K562 (cell line): ENCODE data around the gene IDI2. TPM values are rescaled to one million over a fixed set of nuclear protein-coding genes. Genes with fewer than 3 reads are reported as not detected.

ENCODE experiments used
- ATAC-seq: fragments of 200-7000 bp; cut with Tn5 transposase; 3 replicates; pipeline ENCODE4 v1.9.1; 2020; ENCODE audit warnings: moderate library complexity
- BruUV-seq: library from RNA; stranded (reverse); fragments of 400-500 nt; replicated peaks from 2 replicates; lab custom pipeline; 2021; lab: Mats Ljungman, UMichigan
- CTCF ChIA-PET: fragments of 300-600 bp; formaldehyde crosslinking; extraction: SDS; loops from one replicate; lab custom pipeline; 2021; ENCODE audit warnings: low intra/inter-chr PET ratio; lab: Yijun Ruan, JAX
- POLR2A ChIA-PET: fragments of 300-600, 350-650 bp; sonication (Branson Sonifier 250); formaldehyde crosslinking; extraction: SDS; loops from one replicate; lab custom pipeline; 2021; ENCODE audit warnings: antibody characterized with exemption, inconsistent platforms; lab: Yijun Ruan, JAX
- DNase-seq, 4 experiments: peaks; one replicate each; pipeline versions ENCODE4 v3.0.0 to v3.0.0-alpha.2; 2011 to 2018; ENCODE audit warnings: low spot score in 3 of 4, mixed read lengths in 3 of 4; ENCODE audit errors: extremely low read depth in 1 of 4
- FAIRE-seq: peaks from 2 replicates; lab custom pipeline; 2011; peaks lifted over from hg19 to GRCh38; lab: Jason Lieb, UNC
- H2AFZ ChIP-seq: 2 replicates; pipeline ENCODE4 v1.6.0; 2011; ENCODE audit warnings: low read depth, low read length, control low read depth, inconsistent platforms
- H3K27ac ChIP-seq: fragments of 200-600 bp; 3 replicates; pipeline ENCODE4 v1.8.0; 2011; ENCODE audit warnings: low read depth, mild to moderate bottlenecking, control low read depth, inconsistent platforms, low read length, moderate library complexity, mixed read lengths; ENCODE audit errors: extremely low read depth
- H3K27me3 ChIP-seq, 2 experiments: fragments of 300-600 bp in 1 of 2; 2 replicates in 1 of 2; 3 replicates in 1 of 2; pipeline versions ENCODE4 v1.6.0 to v1.8.0; 2011; ENCODE audit warnings: inconsistent platforms in 2 of 2, low read length in 2 of 2, mild to moderate bottlenecking in 1 of 2, mixed read lengths in 1 of 2, moderate library complexity in 1 of 2; ENCODE audit not compliant: control insufficient read depth in 2 of 2, insufficient read depth in 2 of 2
- H3K36me3 ChIP-seq: fragments of 300-600 bp; 3 replicates; pipeline ENCODE4 v1.8.0; 2011; ENCODE audit warnings: mild to moderate bottlenecking, low read length, inconsistent platforms; ENCODE audit not compliant: control insufficient read depth, insufficient read depth
- H3K4me1 ChIP-seq, 2 experiments: fragments of 200-600 bp in 1 of 2; replicated peaks in 1 of 2; 2 replicates in 1 of 2; 3 replicates in 1 of 2; pipeline versions ENCODE4 v1.5.1 to v1.8.0; 2011; ENCODE audit warnings: inconsistent platforms in 2 of 2, low read length in 2 of 2, mild to moderate bottlenecking in 1 of 2, mixed read lengths in 1 of 2, moderate library complexity in 1 of 2; ENCODE audit not compliant: control insufficient read depth in 2 of 2, insufficient read depth in 2 of 2
- H3K4me2 ChIP-seq: 2 replicates; pipeline ENCODE4 v1.6.1; 2011; ENCODE audit warnings: low read length, control low read depth, inconsistent platforms, mixed read lengths; ENCODE audit not compliant: insufficient read depth
- H3K4me3 ChIP-seq: fragments of 200-600 bp; sonication (generic), shearing (Covaris generic); 2 replicates; pipeline ENCODE4 v1.5.1; 2016; ENCODE audit warnings: control low read depth, inconsistent platforms
- H3K79me2 ChIP-seq: fragments of 200-600 bp; 3 replicates; pipeline ENCODE4 v1.8.0; 2011; ENCODE audit warnings: low read length, inconsistent platforms; ENCODE audit not compliant: control insufficient read depth, insufficient read depth
- H3K9ac ChIP-seq, 2 experiments: 2 replicates each; pipeline versions ENCODE4 v1.6.0 to v1.6.1; 2011; ENCODE audit warnings: low read depth in 2 of 2, low read length in 2 of 2, control low read depth in 1 of 2, inconsistent platforms in 1 of 2, mild to moderate bottlenecking in 1 of 2, mixed read lengths in 1 of 2; ENCODE audit not compliant: insufficient read depth in 1 of 2
- H3K9me1 ChIP-seq: one replicate; pipeline ENCODE4 v1.6.0; 2011; ENCODE audit warnings: inconsistent platforms, mild to moderate bottlenecking, low read length, moderate library complexity; ENCODE audit not compliant: control insufficient read depth, insufficient read depth
- H3K9me3 ChIP-seq: replicated peaks from 2 replicates; pipeline ENCODE4 v1.5.1; 2011; ENCODE audit warnings: low read depth, low read length, inconsistent platforms; ENCODE audit not compliant: control insufficient read depth, insufficient read depth
- H4K20me1 ChIP-seq: replicated peaks from 2 replicates; pipeline ENCODE4 v1.6.1; 2011; ENCODE audit warnings: low read length, inconsistent platforms, mixed read lengths; ENCODE audit not compliant: control insufficient read depth, insufficient read depth
- ATF3 ChIP-seq, 2 experiments: fragments of 450-650 bp in 1 of 2; sonication (generic) in 1 of 2; formaldehyde crosslinking in 1 of 2; IDR thresholded peaks in 1 of 2; conservative IDR thresholded peaks in 1 of 2; 2 replicates each; pipeline versions ENCODE4 v1.6.1 to v1.8.1; 2016 to 2023; ENCODE audit warnings: mild to moderate bottlenecking in 2 of 2, moderate library complexity in 2 of 2, inconsistent platforms in 1 of 2, missing genetic modification reagents in 1 of 2
- BACH1 ChIP-seq: fragments of 200-800 bp; sonication (Bioruptor generic); IDR thresholded peaks from 2 replicates; pipeline ENCODE4 v1.6.1; 2016; ENCODE audit warnings: missing genetic modification characterization, missing compliant biosample characterization
- CEBPB ChIP-seq: fragments of 450-650 bp; IDR thresholded peaks from 2 replicates; pipeline ENCODE4 v1.6.1; 2016; ENCODE audit warnings: missing genetic modification characterization, missing compliant biosample characterization
- MYC ChIP-seq, 2 experiments: fragments of 250-450 bp in 1 of 2; sonication (Bioruptor Pico) in 1 of 2; IDR thresholded peaks; 2 replicates each; pipeline versions ENCODE4 v1.5.1 to v1.6.1; 2012 to 2021; ENCODE audit warnings: low read depth in 2 of 2, borderline replicate concordance in 1 of 2, improper control_type of control experiment in 1 of 2, low read length in 1 of 2, mild to moderate bottlenecking in 1 of 2, moderate library complexity in 1 of 2
- NCOA2 ChIP-seq, 2 experiments: fragments of 450-650 bp; IDR thresholded peaks; 2 replicates each; pipeline ENCODE4 v1.6.1; 2018; ENCODE audit warnings: mild to moderate bottlenecking in 2 of 2, moderate library complexity in 1 of 2; ENCODE audit not compliant: partially characterized antibody in 2 of 2
- U2AF2 ChIP-seq: fragments of 200-400 bp; formaldehyde crosslinking; optimal IDR thresholded peaks from 2 replicates; pipeline ENCODE3; 2017; ENCODE audit warnings: low read depth, mild to moderate bottlenecking, low read length
- ZBTB8A ChIP-seq: fragments of 450-650 bp; IDR thresholded peaks from 2 replicates; pipeline ENCODE4 v1.6.1; 2018; ENCODE audit warnings: mild to moderate bottlenecking, moderate library complexity; ENCODE audit not compliant: partially characterized antibody
- ZNF121 ChIP-seq: sonication (generic); formaldehyde crosslinking; conservative IDR thresholded peaks from 2 replicates; pipeline ENCODE4 v1.8.0; 2022; ENCODE audit warnings: missing genetic modification reagents
- ZNF77 ChIP-seq: fragments of 250-450 bp; sonication (Bioruptor Pico); IDR thresholded peaks from 2 replicates; pipeline ENCODE4 v1.5.0; 2020
- WGBS: fragments of 100-300 bp; shearing (Covaris generic); methylation state at CpG from one replicate; pipeline ENCODE4 v1.1.6; 2016; ENCODE audit warnings: low coverage, mixed read lengths; ENCODE audit not compliant: insufficient coverage; ENCODE audit errors: missing lambda C conversion rate; 5-methylcytosine and 5-hydroxymethylcytosine counted together
- in situ Hi-C: fragments of 300-500 bp; cut with MboI; formaldehyde crosslinking; loops from 4 replicates; pipeline ENCODE4 v1.15.0; 2018; ENCODE audit warnings: inconsistent platforms, mixed read lengths
- intact Hi-C: fragments of 100-400 bp; cut with micrococcal nuclease; formaldehyde crosslinking; loops from 2 replicates; pipeline ENCODE4 v1.14.2; 2022
- polyA plus RNA-seq, 8 experiments: library from polyadenylated mRNA; depleted of rRNA in 4 of 8; stranded (reverse) in 5 of 8; unstranded in 3 of 8; fragments of >200 nt; fragmentation: Nextera tagmentation in 2 of 8; fragmentation: Illumina TruSeq in 1 of 8; extraction: Ambion mirVana in 2 of 8; extraction: Trizol in 1 of 8; gene quantifications; 2 replicates each; pipeline versions ENCODE4 v1.2.1 to v1.2.3, GENCODE V29; 2011 to 2014; ENCODE audit warnings: inconsistent platforms in 1 of 8, missing spikeins in 1 of 8
- total RNA-seq, 7 experiments: library from RNA; depleted of rRNA in 6 of 7; stranded (reverse); fragments of >200 nt in 6 of 7; fragmentation: Illumina TruSeq in 2 of 7; extraction: Trizol in 2 of 7; gene quantifications; 2 replicates each; pipeline versions ENCODE4 v1.2.1 to v1.2.3, GENCODE V29; 2011 to 2021; ENCODE audit warnings: low replicate concordance in 1 of 7

IDI2 gene
- total and polyA plus RNA-seq, 9 of the 15 experiments (the other 6 are each of a cell fraction or from before 2014, with no cell fraction given) = not detected

- H4K20me1 ChIP-seq = no peaks in the 10 kb centered on the region; the same call in 1 of the 2 replicates
- no peak overlapping the region for H2AFZ ChIP-seq
- in situ Hi-C loops (no loop called here), intact Hi-C loops (no loop called here)
- H3K27ac ChIP-seq = no peak overlapping the region
- H3K4me2 ChIP-seq = no peak overlapping the region
- peak overlapping the region in 1 of 2 experiments; percentile 4; a peak in 1 of 4 replicates for H3K9ac ChIP-seq
- no peaks in the 10 kb centered on the region for H3K9me1 ChIP-seq
- 8% methylated on average over 14 of the region's 14 CpGs for WGBS
- no peak for DNase-seq
- POLR2A ChIA-PET = interaction anchor here (0.8 to 1.3 kb wide), 3 partner anchors 15 to 24 kb away, joined by 3 to 4 read pairs (median 4); partner anchors contain the start of gene GTPBP4
- H3K4me3 ChIP-seq = no peak overlapping the region
- ATAC-seq = no peak; the same call in 2 of the 3 replicates
- H3K4me1 ChIP-seq = 0 out of 5 replicates have a peak, but pooled peaks cover 0 to 3% of the 10 kb centered on the region in 2 experiments
- no peaks in the 10 kb centered on the region for H3K36me3 ChIP-seq
- no peaks in the 10 kb centered on the region for H3K79me2 ChIP-seq
- H3K9me3 ChIP-seq = no peaks in the 10 kb centered on the region
- no peak for FAIRE-seq
- TF ChIP-seq U2AF2 = no peak
- CTCF ChIA-PET = no interaction called here
- H3K27me3 ChIP-seq = peaks cover 39 to 48% of the 10 kb centered on the region in 2 experiments
- BruUV-seq = no TSS peak
Measured at GRCh38 chr10:970311-971149, 55.1 kb downstream of the IDI2 start.

- Histone ChIP-seq H4K20me1 (no peaks in the 10 kb centered on the region; the same call in 1 of the 2 replicates), H3K9me1 (no peaks in the 10 kb centered on the region), H3K4me3 (no peak overlapping the region), H2AFZ (no peak overlapping the region; the same call in 1 of the 2 replicates), H3K9me3 (no peaks in the 10 kb centered on the region), H3K4me1 (peaks cover 3 to 6% of the 10 kb centered on the region in 2 experiments; a peak in 3 of 5 replicates), H3K27ac (no peak overlapping the region), H3K4me2 (no peak overlapping the region), H3K9ac (peak overlapping the region in 1 of 2 experiments; percentile 36; a peak in 1 of 4 replicates), H3K27me3 (peaks cover 39 to 52% of the 10 kb centered on the region in 2 experiments), H3K79me2 (no peaks in the 10 kb centered on the region), H3K36me3 (no peaks in the 10 kb centered on the region)
- 15% methylated on average over 15 of the region's 15 CpGs for whole genome bisulfite sequencing
- ChIA-PET CTCF (no interaction called here), POLR2A (interaction anchor here (1.3 to 1.7 kb wide), 2 partner anchors 18 to 23 kb away, joined by 4 to 7 read pairs; partner anchors contain the start of gene GTPBP4)
- intact Hi-C loops (no loop called here), in situ Hi-C loops (no loop called here)
- no TSS peak for BruUV-seq
- ATAC-seq (peak; percentile 44), DNase-seq (no peak), FAIRE-seq (no peak)
- TF ChIP-seq ZBTB8A (no peak), CEBPB (tag) (peak; percentile 76), BACH1 (tag) (no peak), ZNF77 (CRISPR knock-in tag) (no peak), MYC (IDR thresholded peaks at IDR 0.05; ENCODE audit: low read depth, low read length) (0 out of 2 replicates have a peak, but pooled peaks have one; percentile 24), MYC (CRISPR knock-in tag; IDR thresholded peaks at IDR 0.05; ENCODE audit: borderline replicate concordance, low read depth) (no peak), NCOA2 (IDR thresholded peaks at IDR 0.05; ENCODE audit: partially characterized antibody in 2 of 2) (peak in 1 of 2 experiments; percentile 90), ATF3 (IDR thresholded peaks at IDR 0.05) (peak; percentile 64), ATF3 (CRISPR knock-in tag; conservative IDR thresholded peaks at IDR 0.05) (no peak), ZNF121 (CRISPR knock-in tag) (peak; percentile 73; the same call in 1 of the 2 replicates)
Measured at GRCh38 chr10:969473-970150, 56.0 kb downstream of the IDI2 start.
